GM12878 (cell line): Measurements from ENCODE around the gene MRPL36. TPM values are rescaled to one million over a fixed set of nuclear protein-coding genes. Genes with fewer than 3 reads are reported as not detected.

Experiments
- ATAC-seq: fragments of 200-7000 bp; cut with Tn5 transposase; 3 replicates; pipeline ENCODE4 v1.9.1; 2020; ENCODE audit warnings: mild to moderate bottlenecking, moderate library complexity
- BruUV-seq: library from RNA; stranded (reverse); fragments of 400-500 nt; replicated peaks from 2 replicates; lab custom pipeline; 2021; lab: Mats Ljungman, UMichigan
- CTCF ChIA-PET: fragments of 300-600 bp; sonication (Branson Sonifier 250); formaldehyde crosslinking; extraction: SDS; loops from one replicate; lab custom pipeline; 2021; ENCODE audit warnings: inconsistent platforms; lab: Yijun Ruan, JAX
- POLR2A ChIA-PET: fragments of 350-600 bp; formaldehyde crosslinking; extraction: SDS; loops from one replicate; lab custom pipeline; 2021; ENCODE audit warnings: inconsistent platforms; lab: Charles Lee
- RAD21 ChIA-PET: fragments of 300-600 bp; sonication (Branson Sonifier 250); formaldehyde crosslinking; loops from one replicate; lab custom pipeline; 2023; ENCODE audit warnings: antibody characterized with exemption; ENCODE audit not compliant: unreplicated experiment; lab: Charles Lee
- SMC1A ChIA-PET: fragments of 300-600 bp; sonication (Branson Sonifier 250); formaldehyde crosslinking; loops from one replicate; lab custom pipeline; 2023; ENCODE audit not compliant: unreplicated experiment, uncharacterized antibody; lab: Charles Lee
- DNase-seq: peaks from one replicate; pipeline ENCODE4 v3.0.0-alpha.2; 2011; ENCODE audit warnings: low read depth, low spot score
- FAIRE-seq: peaks from 3 replicates; lab custom pipeline; 2011; peaks lifted over from hg19 to GRCh38; lab: Jason Lieb, UNC
- H2AFZ ChIP-seq: 2 replicates; pipeline ENCODE4 v1.6.0; 2011; ENCODE audit warnings: low read depth, low read length, control low read depth; ENCODE audit not compliant: control insufficient read depth
- H3K27ac ChIP-seq: 2 replicates; pipeline ENCODE4 v1.5.1; 2011; ENCODE audit warnings: control low read depth; ENCODE audit not compliant: control insufficient read depth, insufficient read depth
- H3K27me3 ChIP-seq, 2 experiments: replicated peaks in 1 of 2; 2 replicates each; pipeline versions ENCODE4 v1.6.0 to v1.6.1; 2011; ENCODE audit warnings: low read length in 1 of 2; ENCODE audit not compliant: control insufficient read depth in 2 of 2, insufficient read depth in 2 of 2
- H3K36me3 ChIP-seq, 2 experiments: 2 replicates each; pipeline ENCODE4 v1.5.1; 2011; ENCODE audit warnings: low read length in 1 of 2; ENCODE audit not compliant: control insufficient read depth in 2 of 2, insufficient read depth in 2 of 2
- H3K4me1 ChIP-seq: 2 replicates; pipeline ENCODE4 v1.6.1; 2011; ENCODE audit warnings: mild to moderate bottlenecking, low read length, moderate library complexity, mixed read lengths; ENCODE audit not compliant: control insufficient read depth, insufficient read depth
- H3K4me2 ChIP-seq: 2 replicates; pipeline ENCODE4 v1.6.0; 2011; ENCODE audit warnings: control low read depth; ENCODE audit not compliant: control insufficient read depth, insufficient read depth
- H3K4me3 ChIP-seq: fragments of 200-600 bp; sonication (generic); 2 replicates; pipeline ENCODE4 v1.5.1; 2016
- H3K79me2 ChIP-seq: 2 replicates; pipeline ENCODE4 v1.6.0; 2011; ENCODE audit warnings: low read length; ENCODE audit not compliant: control insufficient read depth, insufficient read depth
- H3K9ac ChIP-seq: 2 replicates; pipeline ENCODE4 v1.8.0; 2011; ENCODE audit warnings: low read length, control low read depth, mixed read lengths; ENCODE audit not compliant: control insufficient read depth, insufficient read depth
- H3K9me3 ChIP-seq: replicated peaks from 3 replicates; pipeline ENCODE4 v1.5.1; 2011; ENCODE audit warnings: mild to moderate bottlenecking, low read length; ENCODE audit not compliant: control insufficient read depth, insufficient read depth
- H4K20me1 ChIP-seq: 2 replicates; pipeline ENCODE4 v1.6.0; 2011; ENCODE audit not compliant: control insufficient read depth, insufficient read depth
- CHD2 ChIP-seq: IDR thresholded peaks from 2 replicates; pipeline ENCODE4 v1.6.1; 2011; ENCODE audit warnings: low read depth, low read length, improper control_type of control experiment, borderline replicate concordance
- EED ChIP-seq: sonication (generic); IDR thresholded peaks from 2 replicates; pipeline ENCODE4 v1.6.1; 2016; ENCODE audit warnings: antibody characterized with exemption, low read depth
- POLR2AphosphoS2 ChIP-seq: IDR thresholded peaks from 2 replicates; pipeline ENCODE4 v1.6.1; 2011; ENCODE audit warnings: low read depth, mild to moderate bottlenecking, low read length, improper control_type of control experiment, moderate library complexity
- RB1 ChIP-seq: fragments of 450-650 bp; formaldehyde crosslinking; IDR thresholded peaks from 2 replicates; pipeline ENCODE4 v1.6.1; 2017; ENCODE audit warnings: mild to moderate bottlenecking, borderline replicate concordance
- SREBF1 ChIP-seq: IDR thresholded peaks from 2 replicates; pipeline ENCODE4 v1.6.1; 2012; ENCODE audit warnings: mild to moderate bottlenecking, low read length
- WGBS: methylation state at CpG from one replicate; pipeline ENCODE4 v1.1.6; 2016; ENCODE audit warnings: low lambda C conversion rate; ENCODE audit not compliant: insufficient replicate concordance, insufficient coverage; ENCODE audit errors: missing lambda C conversion rate; 5-methylcytosine and 5-hydroxymethylcytosine counted together
- in situ Hi-C: fragments of 300-500 bp; cut with MboI; formaldehyde crosslinking; loops from 9 replicates; pipeline ENCODE4 v1.14.3; 2018; ENCODE audit warnings: mixed read lengths
- intact Hi-C: fragments of 100-400 bp; cut with micrococcal nuclease; formaldehyde crosslinking; loops from one replicate; pipeline ENCODE4 v1.14.2; 2022; ENCODE audit not compliant: unreplicated experiment
- polyA plus RNA-seq, 11 experiments: library from polyadenylated mRNA; depleted of rRNA in 4 of 11; unstranded in 6 of 11; stranded (reverse) in 5 of 11; fragments of >200 nt; fragmentation: Nextera tagmentation in 4 of 11; fragmentation: Illumina TruSeq in 1 of 11; extraction: Ambion mirVana in 4 of 11; extraction: Trizol in 1 of 11; gene quantifications; 1 replicate in 1 of 11; 2 replicates in 10 of 11; pipeline versions ENCODE4 v1.2.1 to v1.2.3, GENCODE V29; 2011 to 2016; ENCODE audit warnings: inconsistent platforms in 2 of 11, missing spikeins in 2 of 11, low read depth in 1 of 11
- total RNA-seq, 4 experiments: library from RNA; depleted of rRNA in 3 of 4; stranded (reverse); fragments of >200 nt in 3 of 4; fragmentation: Illumina TruSeq in 1 of 4; extraction: Trizol in 1 of 4; gene quantifications; 2 replicates each; pipeline versions ENCODE4 v1.2.1 to v1.2.3, GENCODE V29; 2013 to 2021
- TF ChIP-seq, protein P1 (sequence below): IDR thresholded peaks from 2 replicates; pipeline ENCODE4 v1.6.1; 2012; ENCODE audit warnings: mild to moderate bottlenecking, low read depth, low read length
- TF ChIP-seq, protein P2 (sequence below): fragments of 450-650 bp; formaldehyde crosslinking; IDR thresholded peaks from 2 replicates; pipeline ENCODE4 v1.4.0; 2022; ENCODE audit warnings: mild to moderate bottlenecking, moderate library complexity

The MRPL36 gene
- total and polyA plus RNA-seq, 10 of the 15 experiments (the other 5 are each of a cell fraction or from before 2014, with no cell fraction given), result 89.2 to 559 (median 152) TPM

DNA sequence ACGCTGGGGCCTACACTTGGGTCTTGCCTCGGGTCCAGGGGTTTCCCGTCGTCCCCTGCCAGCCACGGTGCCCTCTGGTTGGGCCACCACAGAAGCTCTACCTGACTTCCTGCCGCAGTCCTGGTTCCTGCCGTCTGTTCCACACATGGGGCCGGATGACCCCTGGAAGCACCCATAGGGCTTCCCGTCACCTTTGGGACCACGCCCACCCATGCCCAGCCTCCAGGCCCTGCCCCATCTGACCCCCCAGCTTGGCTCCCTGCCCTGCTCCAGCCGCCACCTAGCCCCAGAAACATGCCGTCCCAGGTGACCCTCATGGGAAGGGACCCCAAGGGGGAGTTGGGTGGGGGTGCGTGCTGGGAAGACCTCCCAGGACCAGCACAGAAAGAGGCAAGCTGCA is 13.7 kb downstream of the MRPL36 start:
- no peak overlapping the region for H3K27ac ChIP-seq
- ChIA-PET POLR2A (interaction anchor here (2.1 kb wide), 1 partner anchor 14 kb away, joined by 4 read pairs; the partner anchor contains the start of gene MRPL36), CTCF (no interaction called here), RAD21 (interaction anchor here (1.4 kb wide), 1 partner anchor 11 kb away, joined by 3 read pairs; no protein-coding TSS in a partner anchor), SMC1A (interaction anchor here (0.7 kb wide), 1 partner anchor 16 kb away, joined by 3 read pairs; no protein-coding TSS in a partner anchor)
- no TSS peak for BruUV-seq
- H3K9ac ChIP-seq, result no peak overlapping the region
- in situ Hi-C loops, result no loop called here
- peaks cover 55% of the 10 kb centered on the region for H3K4me1 ChIP-seq
- no peaks in the 10 kb centered on the region for H3K79me2 ChIP-seq
- no peak overlapping the region for H2AFZ ChIP-seq
- DNase-seq, result no peak
- no peak overlapping the region for H3K4me3 ChIP-seq
- no peak for TF ChIP-seq CHD2
- TF ChIP-seq RB1, result no peak
- TF ChIP-seq POLR2AphosphoS2, result no peak
- TF ChIP-seq SREBF1, result no peak
- TF ChIP-seq, protein P1, sequence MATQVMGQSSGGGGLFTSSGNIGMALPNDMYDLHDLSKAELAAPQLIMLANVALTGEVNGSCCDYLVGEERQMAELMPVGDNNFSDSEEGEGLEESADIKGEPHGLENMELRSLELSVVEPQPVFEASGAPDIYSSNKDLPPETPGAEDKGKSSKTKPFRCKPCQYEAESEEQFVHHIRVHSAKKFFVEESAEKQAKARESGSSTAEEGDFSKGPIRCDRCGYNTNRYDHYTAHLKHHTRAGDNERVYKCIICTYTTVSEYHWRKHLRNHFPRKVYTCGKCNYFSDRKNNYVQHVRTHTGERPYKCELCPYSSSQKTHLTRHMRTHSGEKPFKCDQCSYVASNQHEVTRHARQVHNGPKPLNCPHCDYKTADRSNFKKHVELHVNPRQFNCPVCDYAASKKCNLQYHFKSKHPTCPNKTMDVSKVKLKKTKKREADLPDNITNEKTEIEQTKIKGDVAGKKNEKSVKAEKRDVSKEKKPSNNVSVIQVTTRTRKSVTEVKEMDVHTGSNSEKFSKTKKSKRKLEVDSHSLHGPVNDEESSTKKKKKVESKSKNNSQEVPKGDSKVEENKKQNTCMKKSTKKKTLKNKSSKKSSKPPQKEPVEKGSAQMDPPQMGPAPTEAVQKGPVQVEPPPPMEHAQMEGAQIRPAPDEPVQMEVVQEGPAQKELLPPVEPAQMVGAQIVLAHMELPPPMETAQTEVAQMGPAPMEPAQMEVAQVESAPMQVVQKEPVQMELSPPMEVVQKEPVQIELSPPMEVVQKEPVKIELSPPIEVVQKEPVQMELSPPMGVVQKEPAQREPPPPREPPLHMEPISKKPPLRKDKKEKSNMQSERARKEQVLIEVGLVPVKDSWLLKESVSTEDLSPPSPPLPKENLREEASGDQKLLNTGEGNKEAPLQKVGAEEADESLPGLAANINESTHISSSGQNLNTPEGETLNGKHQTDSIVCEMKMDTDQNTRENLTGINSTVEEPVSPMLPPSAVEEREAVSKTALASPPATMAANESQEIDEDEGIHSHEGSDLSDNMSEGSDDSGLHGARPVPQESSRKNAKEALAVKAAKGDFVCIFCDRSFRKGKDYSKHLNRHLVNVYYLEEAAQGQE, result no peak
- TF ChIP-seq EED, result no peak
- TF ChIP-seq, protein P2, sequence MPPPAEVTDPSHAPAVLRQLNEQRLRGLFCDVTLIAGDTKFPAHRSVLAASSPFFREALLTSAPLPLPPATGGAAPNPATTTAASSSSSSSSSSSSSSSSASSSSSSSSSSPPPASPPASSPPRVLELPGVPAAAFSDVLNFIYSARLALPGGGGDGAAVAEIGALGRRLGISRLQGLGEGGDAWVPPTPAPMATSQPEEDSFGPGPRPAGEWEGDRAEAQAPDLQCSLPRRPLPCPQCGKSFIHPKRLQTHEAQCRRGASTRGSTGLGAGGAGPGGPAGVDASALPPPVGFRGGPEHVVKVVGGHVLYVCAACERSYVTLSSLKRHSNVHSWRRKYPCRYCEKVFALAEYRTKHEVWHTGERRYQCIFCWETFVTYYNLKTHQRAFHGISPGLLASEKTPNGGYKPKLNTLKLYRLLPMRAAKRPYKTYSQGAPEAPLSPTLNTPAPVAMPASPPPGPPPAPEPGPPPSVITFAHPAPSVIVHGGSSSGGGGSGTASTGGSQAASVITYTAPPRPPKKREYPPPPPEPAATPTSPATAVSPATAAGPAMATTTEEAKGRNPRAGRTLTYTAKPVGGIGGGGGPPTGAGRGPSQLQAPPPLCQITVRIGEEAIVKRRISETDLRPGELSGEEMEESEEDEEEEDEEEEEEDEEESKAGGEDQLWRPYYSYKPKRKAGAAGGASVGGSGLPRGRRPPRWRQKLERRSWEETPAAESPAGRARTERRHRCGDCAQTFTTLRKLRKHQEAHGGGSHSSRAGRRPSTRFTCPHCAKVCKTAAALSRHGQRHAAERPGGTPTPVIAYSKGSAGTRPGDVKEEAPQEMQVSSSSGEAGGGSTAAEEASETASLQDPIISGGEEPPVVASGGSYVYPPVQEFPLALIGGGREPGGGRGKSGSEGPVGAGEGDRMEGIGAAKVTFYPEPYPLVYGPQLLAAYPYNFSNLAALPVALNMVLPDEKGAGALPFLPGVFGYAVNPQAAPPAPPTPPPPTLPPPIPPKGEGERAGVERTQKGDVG, result no peak
- no peaks in the 10 kb centered on the region for H4K20me1 ChIP-seq
- intact Hi-C loops, result no loop called here
- H3K27me3 ChIP-seq, result no peaks in the 10 kb centered on the region
- no peak for ATAC-seq
- WGBS, result 90% methylated on average over 10 of the region's 13 CpGs
- H3K36me3 ChIP-seq, result no peaks in the 10 kb centered on the region
- no peak overlapping the region for H3K4me2 ChIP-seq
- no peaks in the 10 kb centered on the region; the same call in 2 of the 3 replicates for H3K9me3 ChIP-seq
- no peak for FAIRE-seq
